Hepatocyte (in vitro differentiated cells): Measurements from ENCODE around the gene PAPPA.

Experiments used
- CTCF ChIP-seq: fragments of 200-600 bp; sonication (generic); IDR thresholded peaks from 2 replicates; pipeline ENCODE4 v1.5.1; 2016; ENCODE audit warnings: antibody characterized with exemption, mild to moderate bottlenecking; ENCODE audit not compliant: poor library complexity
- EZH2phosphoT487 ChIP-seq: fragments of 200-600 bp; sonication (generic); IDR thresholded peaks from one replicate; pipeline ENCODE4 v1.6.1; 2018; ENCODE audit warnings: antibody characterized with exemption, mild to moderate bottlenecking, low read depth, moderate library complexity; ENCODE audit not compliant: unreplicated experiment, severe bottlenecking

- no peak for TF ChIP-seq CTCF
- TF ChIP-seq EZH2phosphoT487: no peak
Measured at GRCh38 chr9:116394070-116394469, 240.5 kb downstream of the PAPPA start.
